ENCODE data around the gene LAMA3. TPM values are rescaled to one million over a fixed set of nuclear protein-coding genes. Genes with fewer than 3 reads are reported as not detected.

Gene LAMA3
- total RNA-seq, 1 experiment from 2014 or later: 5.6 TPM

DNA sequence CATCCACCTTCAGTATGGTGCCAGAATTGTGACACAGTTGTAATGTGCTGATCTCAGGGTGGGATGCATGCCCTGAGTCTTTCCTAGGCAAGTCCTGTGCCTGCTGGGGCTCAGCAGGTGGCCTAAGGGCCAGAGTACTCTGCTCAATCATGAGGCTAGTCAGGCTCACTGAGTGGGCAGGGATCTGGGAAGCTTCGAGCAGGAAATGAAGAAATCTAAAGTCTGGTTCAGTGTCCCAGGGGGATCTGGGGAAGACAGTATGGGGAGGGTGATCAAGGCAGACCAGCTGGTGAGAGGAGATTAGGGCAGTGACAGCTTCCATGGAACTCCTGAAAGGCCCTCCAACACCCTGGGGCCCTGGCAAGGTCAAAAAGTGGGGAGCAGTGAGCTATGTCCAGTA, 17.7 kb upstream of the LAMA3 start:
- H3K9me3 ChIP-seq (ENCODE audit: control insufficient read depth in 1 of 2, insufficient read depth in 1 of 2, low read depth in 1 of 2, low read length in 2 of 2): no peaks in the 10 kb centered on the region
- no peaks in the 10 kb centered on the region for H3K9me2 ChIP-seq (ENCODE audit: insufficient read depth)
- ATAC-seq: no peak
- ChIA-PET CTCF (interaction anchor here (1.0 kb wide), 1 partner anchor 32 kb away, joined by 5 read pairs; no protein-coding TSS in a partner anchor), POLR2A (no interaction called here), RAD21 (ENCODE audit: low non-redundant PET in 1 of 2, low total read pairs in 2 of 2, uncharacterized antibody in 2 of 2, unreplicated experiment in 2 of 2) (no interaction called here)
- TF ChIP-seq ELF1 (IDR thresholded peaks at IDR 0.05; ENCODE audit: borderline replicate concordance, low read depth) (no peak), TCF7L2 (IDR thresholded peaks at IDR 0.05; ENCODE audit: borderline replicate concordance, extremely low read depth, insufficient read depth, insufficient read length) (no peak), EZH2 (IDR thresholded peaks at IDR 0.05) (no peak), SRF (IDR thresholded peaks at IDR 0.05; ENCODE audit: low read depth) (no peak), ZFX (IDR thresholded peaks at IDR 0.05) (no peak), POLR2AphosphoS5 (IDR thresholded peaks at IDR 0.05; ENCODE audit: low read depth, low read length) (no peak), SIN3A (IDR thresholded peaks at IDR 0.05; ENCODE audit: low read depth) (no peak), YY1 (IDR thresholded peaks at IDR 0.05; ENCODE audit: extremely low read depth, insufficient replicate concordance, low read depth, low read length) (no peak), EZH2phosphoT487 (IDR thresholded peaks at IDR 0.05; ENCODE audit: borderline replicate concordance) (no peak), FOSL1 (IDR thresholded peaks at IDR 0.05; ENCODE audit: low read depth) (no peak), EGR1 (IDR thresholded peaks at IDR 0.05; ENCODE audit: low read depth) (no peak), POLR2A (IDR thresholded peaks at IDR 0.05; ENCODE audit: borderline replicate concordance, extremely low read depth, insufficient read depth, insufficient read length) (no peak)
- TF ChIP-seq, protein P1, sequence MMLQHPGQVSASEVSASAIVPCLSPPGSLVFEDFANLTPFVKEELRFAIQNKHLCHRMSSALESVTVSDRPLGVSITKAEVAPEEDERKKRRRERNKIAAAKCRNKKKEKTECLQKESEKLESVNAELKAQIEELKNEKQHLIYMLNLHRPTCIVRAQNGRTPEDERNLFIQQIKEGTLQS (IDR thresholded peaks at IDR 0.05): no peak
- TF ChIP-seq, protein P2, sequence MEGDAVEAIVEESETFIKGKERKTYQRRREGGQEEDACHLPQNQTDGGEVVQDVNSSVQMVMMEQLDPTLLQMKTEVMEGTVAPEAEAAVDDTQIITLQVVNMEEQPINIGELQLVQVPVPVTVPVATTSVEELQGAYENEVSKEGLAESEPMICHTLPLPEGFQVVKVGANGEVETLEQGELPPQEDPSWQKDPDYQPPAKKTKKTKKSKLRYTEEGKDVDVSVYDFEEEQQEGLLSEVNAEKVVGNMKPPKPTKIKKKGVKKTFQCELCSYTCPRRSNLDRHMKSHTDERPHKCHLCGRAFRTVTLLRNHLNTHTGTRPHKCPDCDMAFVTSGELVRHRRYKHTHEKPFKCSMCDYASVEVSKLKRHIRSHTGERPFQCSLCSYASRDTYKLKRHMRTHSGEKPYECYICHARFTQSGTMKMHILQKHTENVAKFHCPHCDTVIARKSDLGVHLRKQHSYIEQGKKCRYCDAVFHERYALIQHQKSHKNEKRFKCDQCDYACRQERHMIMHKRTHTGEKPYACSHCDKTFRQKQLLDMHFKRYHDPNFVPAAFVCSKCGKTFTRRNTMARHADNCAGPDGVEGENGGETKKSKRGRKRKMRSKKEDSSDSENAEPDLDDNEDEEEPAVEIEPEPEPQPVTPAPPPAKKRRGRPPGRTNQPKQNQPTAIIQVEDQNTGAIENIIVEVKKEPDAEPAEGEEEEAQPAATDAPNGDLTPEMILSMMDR (IDR thresholded peaks at IDR 0.05 in 2 of 3, conservative IDR thresholded peaks at IDR 0.05 in 1 of 3; ENCODE audit: borderline replicate concordance in 1 of 3, insufficient read depth in 1 of 3, low read depth in 2 of 3, low read length in 2 of 3): no peak
- H4K20me1 ChIP-seq (ENCODE audit: insufficient read depth): no peaks in the 10 kb centered on the region
- no peaks in the 10 kb centered on the region for H3K79me2 ChIP-seq (ENCODE audit: insufficient read depth, low read length)
- no peak overlapping the region for H3K4me2 ChIP-seq (ENCODE audit: low read length)
- H2AFZ ChIP-seq (ENCODE audit: low read depth, low read length, poor library complexity, severe bottlenecking): no peak overlapping the region
- no peak overlapping the region for H3K27ac ChIP-seq (ENCODE audit: low read depth, low read length)
- intact Hi-C loops (cut with micrococcal nuclease): no loop called here
- DNase-seq (ENCODE audit: low read depth, low spot score): no peak
- no peak overlapping the region for H3K4me3 ChIP-seq (replicated peaks in 1 of 2; ENCODE audit: low read depth in 1 of 2, low read length in 2 of 2)
- H3K9ac ChIP-seq (ENCODE audit: low read length): no peak overlapping the region
- H3K4me1 ChIP-seq (ENCODE audit: control insufficient read depth in 1 of 2, insufficient read depth in 2 of 2, low read length in 2 of 2): 0 out of 4 replicates have a peak, but pooled peaks cover 0 to 3% of the 10 kb centered on the region in 2 experiments
- no TSS peak for BruUV-seq (replicated peaks)
- no peaks in the 10 kb centered on the region for H3K36me3 ChIP-seq (ENCODE audit: control insufficient read depth in 1 of 2, insufficient read depth in 2 of 2, low read length in 2 of 2)
- no peaks in the 10 kb centered on the region for H3K27me3 ChIP-seq (ENCODE audit: insufficient read depth, low read length)

Measured in HCT116 (cell line).